HG03066 (cell line): Measurements from ENCODE around the gene PLA2G4E.

Experiments
- ATAC-seq: cut with Tn5 transposase; IDR thresholded peaks from one replicate; pipeline ENCODE4 v1.9.1; 2021; ENCODE audit warnings: low read depth; ENCODE audit not compliant: unreplicated experiment

The PLA2G4E gene

GRCh38 chr15:41958002-41958420, 62.8 kb downstream of the PLA2G4E start:
- ATAC-seq: no peak

- no peak for ATAC-seq
Observed at GRCh38 chr15:41957021-41957897, 63.6 kb downstream of the PLA2G4E start.

DNA sequence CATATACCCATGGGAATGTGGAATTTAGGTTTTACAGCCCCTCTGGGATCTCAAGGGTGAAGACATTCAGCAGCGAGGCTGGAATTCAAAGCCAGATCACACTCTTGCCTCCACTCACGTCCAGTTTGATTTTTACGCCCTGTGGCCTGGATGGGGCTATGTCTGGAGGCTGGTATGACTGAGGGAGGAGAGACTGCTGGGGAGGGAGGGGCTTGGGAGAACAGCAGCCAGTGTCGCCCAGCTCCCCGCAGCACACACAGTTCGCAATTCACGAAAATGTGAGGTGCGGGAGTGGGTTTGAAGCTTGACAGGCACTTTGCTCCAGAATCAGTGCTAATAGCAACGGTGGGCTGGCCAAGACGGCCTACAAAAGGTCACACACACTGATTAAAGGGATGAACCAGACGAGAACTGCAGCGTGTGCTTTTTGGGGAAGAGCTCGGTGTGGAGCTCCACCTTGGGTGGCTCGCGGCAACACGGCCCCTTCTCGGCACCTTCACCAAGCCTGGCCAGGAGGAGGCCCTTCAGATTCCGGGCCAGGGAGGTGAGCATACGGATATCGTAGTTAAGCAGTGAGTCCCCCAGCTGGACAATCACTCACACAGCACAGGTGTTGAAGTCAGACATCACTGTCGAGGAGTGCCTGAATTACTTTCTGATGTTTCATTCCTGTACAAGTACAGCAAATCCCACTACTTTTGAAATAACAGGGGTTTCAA, 64.9 kb downstream of the PLA2G4E start:
- no peak for ATAC-seq

GRCh38 chr15:41955100-41955499, 65.7 kb downstream of the PLA2G4E start:
- no peak for ATAC-seq

GRCh38 chr15:41954036-41954435, 66.8 kb downstream of the PLA2G4E start:
- no peak for ATAC-seq

- ATAC-seq: no peak
Observed at GRCh38 chr15:41952013-41952563, 68.8 kb downstream of the PLA2G4E start.

GRCh38 chr15:41951571-41951970, 69.3 kb downstream of the PLA2G4E start:
- ATAC-seq: no peak

DNA sequence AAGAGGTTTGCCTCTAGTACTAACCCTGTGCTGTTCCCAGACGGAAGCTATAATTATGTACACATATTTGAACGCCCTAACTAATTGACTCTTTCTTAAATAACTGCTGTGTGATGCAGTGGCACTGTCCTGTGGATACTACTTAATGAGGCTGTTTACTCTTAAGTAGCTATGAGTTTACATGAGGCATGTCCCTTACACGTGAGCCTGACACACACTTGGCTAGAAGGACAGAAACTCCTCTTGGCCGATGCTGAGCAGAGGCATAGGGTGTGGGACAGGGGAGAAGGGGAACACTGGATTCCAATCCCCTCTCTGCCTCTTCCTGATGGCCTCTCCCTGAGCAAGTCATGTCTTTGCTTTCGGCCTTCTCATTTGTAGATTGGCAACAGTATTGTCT, 70.4 kb downstream of the PLA2G4E start:
- ATAC-seq: no peak

DNA sequence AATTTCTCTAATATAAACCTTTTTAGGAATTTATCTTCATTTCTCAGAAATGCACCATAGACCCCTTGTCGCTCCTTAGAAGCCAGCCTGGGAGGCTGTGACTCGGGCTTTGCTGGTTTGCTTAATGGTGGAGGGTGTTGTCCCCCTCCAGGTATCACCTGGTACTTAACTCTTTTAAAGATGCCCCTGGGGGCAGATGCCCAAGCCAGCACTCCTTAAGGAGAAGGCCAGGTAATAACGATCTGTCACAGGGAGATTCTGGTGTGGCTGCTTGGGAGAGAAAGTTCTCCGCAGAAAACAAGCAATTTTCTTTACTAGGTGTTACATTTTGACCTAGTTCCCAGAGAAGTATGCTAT, 70.7 kb downstream of the PLA2G4E start:
- ATAC-seq: no peak

GRCh38 chr15:41949401-41950126, 71.3 kb downstream of the PLA2G4E start:
- no peak for ATAC-seq

DNA sequence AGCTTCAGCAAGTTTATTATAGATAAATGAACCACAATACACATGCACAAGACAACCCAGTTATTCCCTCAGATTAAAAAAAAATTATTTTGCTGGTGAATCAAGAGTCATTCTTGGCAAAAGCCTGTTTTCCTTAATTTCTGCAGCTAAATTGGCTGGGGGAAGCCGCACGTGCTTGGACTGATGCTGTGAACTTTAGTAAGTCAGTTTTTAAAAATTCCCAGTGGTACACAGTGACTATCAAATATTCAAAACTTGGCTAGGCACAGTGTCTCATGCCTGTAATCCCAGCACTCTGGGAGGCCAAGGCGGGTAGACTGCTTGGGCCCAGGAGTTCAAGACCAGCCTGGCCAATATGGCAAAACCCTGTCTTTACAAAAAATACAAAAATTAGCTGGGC, 72.4 kb downstream of the PLA2G4E start:
- ATAC-seq: no peak

- ATAC-seq: no peak
Observed at GRCh38 chr15:41946970-41947369, 73.9 kb downstream of the PLA2G4E start.

DNA sequence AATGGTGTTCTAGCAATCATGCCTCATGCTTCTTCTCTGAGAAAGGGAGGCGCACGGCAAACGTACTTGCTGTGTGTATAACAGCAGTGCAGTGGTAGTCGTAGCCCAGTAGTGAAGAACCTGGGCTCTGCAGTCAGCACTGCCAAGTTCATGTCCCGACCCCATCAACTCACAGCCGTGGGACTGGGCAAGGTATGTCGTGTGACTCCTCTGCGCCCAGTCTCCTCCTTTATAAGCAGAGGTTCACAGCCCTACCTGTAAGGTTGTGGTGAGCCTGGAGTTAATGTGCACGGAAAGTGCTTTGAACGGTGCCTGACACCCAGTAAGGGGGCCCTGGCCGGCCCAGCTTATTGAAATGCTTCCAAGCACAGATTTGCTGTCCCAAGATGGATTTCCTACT, 75.1 kb downstream of the PLA2G4E start:
- ATAC-seq: no peak

- ATAC-seq: no peak
Observed at GRCh38 chr15:41945221-41945620, 75.6 kb downstream of the PLA2G4E start.

DNA sequence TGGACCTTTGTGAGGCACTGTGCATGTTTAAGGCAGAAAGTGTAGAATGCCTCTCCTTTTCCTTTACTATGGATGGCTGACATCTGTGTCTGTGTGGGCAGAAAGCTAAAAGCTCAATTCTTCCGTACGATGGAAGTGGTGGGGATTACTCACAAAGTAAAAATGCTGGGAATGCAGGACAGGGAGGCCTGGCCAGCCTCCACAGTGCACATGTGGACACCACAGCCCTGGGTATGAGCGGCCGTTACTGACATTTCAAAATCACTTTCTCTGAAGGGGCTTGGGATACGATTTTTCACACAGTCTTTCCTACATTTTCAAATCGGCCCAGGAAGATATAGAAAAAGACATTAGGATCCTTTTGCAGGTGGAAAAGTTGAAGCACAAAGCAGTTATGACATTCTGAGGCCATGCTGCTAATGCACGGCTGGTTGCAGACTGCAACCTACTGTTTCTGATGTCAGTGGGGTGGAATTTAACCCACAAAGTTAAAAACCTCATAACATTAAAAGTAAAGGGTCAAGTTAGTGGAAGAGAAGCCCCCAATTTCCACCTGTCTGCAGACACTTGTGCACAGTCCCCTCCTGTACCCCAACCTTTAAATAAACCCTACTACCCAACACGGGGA, 76.4 kb downstream of the PLA2G4E start:
- no peak for ATAC-seq

- ATAC-seq: no peak
Observed at GRCh38 chr15:41943543-41944312, 77.1 kb downstream of the PLA2G4E start.

DNA sequence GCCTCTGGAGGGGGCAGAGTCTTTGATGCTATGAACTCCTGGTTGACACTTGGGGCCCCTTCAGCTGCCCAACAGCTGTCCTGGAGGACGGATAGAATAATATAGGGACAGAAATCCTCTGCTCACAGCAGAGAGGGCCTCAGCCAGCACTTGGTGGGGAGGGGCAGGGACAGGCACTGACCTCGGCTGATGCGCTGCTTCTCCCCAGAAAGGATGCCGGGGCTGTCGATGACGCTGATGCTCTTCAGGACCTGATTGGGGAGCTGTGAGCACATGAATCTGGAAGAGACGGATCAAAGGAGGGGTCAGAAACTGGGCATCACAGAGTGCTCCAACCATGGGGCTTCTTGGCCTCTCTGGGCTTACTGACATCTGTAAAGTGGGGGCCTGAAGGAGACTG, 78.0 kb downstream of the PLA2G4E start:
- ATAC-seq: no peak

DNA sequence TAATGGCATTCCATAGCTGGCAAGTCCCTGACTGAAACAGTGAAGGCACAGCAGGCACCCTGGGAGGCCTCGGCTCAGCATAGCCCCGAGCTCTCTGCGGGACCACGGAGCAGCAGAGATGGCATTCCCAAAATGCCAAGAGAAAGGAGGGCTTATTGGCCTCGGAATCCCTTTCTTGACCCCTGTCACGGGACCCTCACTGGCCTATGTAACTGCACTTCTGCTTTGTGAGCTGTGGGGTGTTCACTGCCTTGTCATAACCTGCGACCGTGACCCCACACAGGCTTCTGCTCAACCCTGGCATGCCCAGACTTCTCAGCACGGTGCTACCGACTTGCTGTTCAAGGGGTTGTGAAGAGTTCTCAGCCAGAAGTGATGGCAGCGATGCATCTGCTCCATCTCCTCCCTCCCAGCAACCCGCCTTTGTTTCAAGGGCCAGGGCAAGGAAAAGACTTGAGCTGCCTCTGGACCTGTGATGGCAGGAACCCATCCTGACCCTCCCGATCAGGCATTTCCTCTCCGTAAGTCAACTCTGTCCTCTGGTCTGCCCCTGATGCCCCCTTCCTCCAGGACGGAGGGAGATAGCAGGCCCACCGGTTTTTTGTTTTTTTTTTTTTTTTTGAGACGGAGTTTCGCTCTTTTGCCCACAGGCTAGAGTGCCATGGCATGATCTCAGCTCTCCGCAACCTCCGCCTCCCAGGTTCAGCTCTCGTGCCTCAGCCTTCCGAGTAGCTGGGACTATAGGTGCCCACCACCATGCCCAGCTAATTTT, 79.0 kb downstream of the PLA2G4E start:
- no peak for ATAC-seq

DNA sequence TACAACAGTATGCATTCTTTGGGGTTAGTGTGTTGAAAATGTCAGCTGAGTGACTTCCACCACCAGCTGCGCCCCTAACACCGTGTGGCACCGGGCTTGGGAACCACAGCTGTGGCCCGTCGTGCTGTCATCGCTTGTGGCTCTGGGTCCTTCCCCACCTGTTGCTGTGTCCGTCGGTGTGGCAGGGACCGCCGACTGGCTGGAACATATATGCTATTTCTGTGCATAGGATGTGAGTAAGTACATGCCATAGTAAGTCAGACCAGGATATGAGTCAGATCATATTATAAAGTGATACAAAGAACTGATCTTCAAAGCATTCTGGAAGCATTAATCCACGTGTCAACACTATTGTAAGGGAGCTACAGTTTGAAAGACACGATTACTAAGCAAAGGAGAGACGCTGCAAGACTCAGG, 80.4 kb downstream of the PLA2G4E start:
- no peak for ATAC-seq
